Measurements from ENCODE around the gene WNT6. TPM values are rescaled to one million over a fixed set of nuclear protein-coding genes. Genes with fewer than 3 reads are reported as not detected.

Gene WNT6
- total RNA-seq, 1 donor: not detected

GRCh38 chr2:218870984-218871344, 11.4 kb downstream of the WNT6 start:
- DNase-seq (ENCODE audit: low read depth): no peak
- no peak overlapping the region for H3K4me3 ChIP-seq (ENCODE audit: low read depth, low read length)
- TF ChIP-seq, protein P1, sequence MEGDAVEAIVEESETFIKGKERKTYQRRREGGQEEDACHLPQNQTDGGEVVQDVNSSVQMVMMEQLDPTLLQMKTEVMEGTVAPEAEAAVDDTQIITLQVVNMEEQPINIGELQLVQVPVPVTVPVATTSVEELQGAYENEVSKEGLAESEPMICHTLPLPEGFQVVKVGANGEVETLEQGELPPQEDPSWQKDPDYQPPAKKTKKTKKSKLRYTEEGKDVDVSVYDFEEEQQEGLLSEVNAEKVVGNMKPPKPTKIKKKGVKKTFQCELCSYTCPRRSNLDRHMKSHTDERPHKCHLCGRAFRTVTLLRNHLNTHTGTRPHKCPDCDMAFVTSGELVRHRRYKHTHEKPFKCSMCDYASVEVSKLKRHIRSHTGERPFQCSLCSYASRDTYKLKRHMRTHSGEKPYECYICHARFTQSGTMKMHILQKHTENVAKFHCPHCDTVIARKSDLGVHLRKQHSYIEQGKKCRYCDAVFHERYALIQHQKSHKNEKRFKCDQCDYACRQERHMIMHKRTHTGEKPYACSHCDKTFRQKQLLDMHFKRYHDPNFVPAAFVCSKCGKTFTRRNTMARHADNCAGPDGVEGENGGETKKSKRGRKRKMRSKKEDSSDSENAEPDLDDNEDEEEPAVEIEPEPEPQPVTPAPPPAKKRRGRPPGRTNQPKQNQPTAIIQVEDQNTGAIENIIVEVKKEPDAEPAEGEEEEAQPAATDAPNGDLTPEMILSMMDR (IDR thresholded peaks at IDR 0.05; ENCODE audit: insufficient read depth, low read depth, low read length): no peak

- TF ChIP-seq, protein P1 (IDR thresholded peaks at IDR 0.05; ENCODE audit: insufficient read depth, low read depth, low read length): no peak
- H3K4me3 ChIP-seq (ENCODE audit: low read depth, low read length): no peak overlapping the region
- DNase-seq (ENCODE audit: low read depth): no peak
These were observed 12.0 kb downstream of the WNT6 start for GRCh38 chr2:218871345-218872302.

DNA sequence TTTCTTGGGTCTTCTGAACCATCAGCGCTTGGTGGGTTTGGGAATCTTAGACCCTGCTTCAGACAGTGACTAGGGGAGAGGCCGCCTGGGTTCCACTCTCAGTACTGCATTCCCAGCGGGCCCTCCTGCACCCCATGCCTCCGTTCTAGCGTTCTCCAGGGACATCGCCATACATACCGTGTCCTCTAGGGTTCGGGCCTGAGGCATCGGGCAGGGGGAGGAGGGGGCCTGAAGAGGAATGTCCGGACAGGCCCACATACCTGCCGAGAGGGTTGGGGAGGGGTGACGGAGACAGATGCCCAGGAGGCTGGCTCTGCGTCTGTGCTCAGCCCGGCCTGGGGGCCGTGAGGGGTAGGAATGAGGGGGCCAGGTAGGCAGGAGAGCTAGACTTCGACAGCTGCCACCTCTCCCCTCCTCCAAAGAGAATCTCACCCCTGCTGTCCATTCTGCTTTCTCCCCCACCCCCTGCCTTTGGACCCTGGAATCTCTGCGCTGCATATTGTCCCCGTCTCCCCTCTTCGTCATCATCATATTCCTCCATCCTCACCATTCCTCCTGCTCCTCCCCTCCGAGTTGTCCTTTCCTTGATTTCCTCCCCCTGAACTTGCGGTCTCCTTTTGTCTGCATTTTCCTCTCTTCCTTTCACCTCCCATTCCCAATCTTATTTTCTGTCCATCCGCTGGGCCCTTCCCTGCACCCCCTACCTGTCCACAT, 13.2 kb downstream of the WNT6 start:
- no peak overlapping the region for H3K4me3 ChIP-seq (ENCODE audit: low read depth, low read length)
- DNase-seq (ENCODE audit: low read depth): no peak
- TF ChIP-seq, protein P1 (IDR thresholded peaks at IDR 0.05; ENCODE audit: insufficient read depth, low read depth, low read length): no peak

DNA sequence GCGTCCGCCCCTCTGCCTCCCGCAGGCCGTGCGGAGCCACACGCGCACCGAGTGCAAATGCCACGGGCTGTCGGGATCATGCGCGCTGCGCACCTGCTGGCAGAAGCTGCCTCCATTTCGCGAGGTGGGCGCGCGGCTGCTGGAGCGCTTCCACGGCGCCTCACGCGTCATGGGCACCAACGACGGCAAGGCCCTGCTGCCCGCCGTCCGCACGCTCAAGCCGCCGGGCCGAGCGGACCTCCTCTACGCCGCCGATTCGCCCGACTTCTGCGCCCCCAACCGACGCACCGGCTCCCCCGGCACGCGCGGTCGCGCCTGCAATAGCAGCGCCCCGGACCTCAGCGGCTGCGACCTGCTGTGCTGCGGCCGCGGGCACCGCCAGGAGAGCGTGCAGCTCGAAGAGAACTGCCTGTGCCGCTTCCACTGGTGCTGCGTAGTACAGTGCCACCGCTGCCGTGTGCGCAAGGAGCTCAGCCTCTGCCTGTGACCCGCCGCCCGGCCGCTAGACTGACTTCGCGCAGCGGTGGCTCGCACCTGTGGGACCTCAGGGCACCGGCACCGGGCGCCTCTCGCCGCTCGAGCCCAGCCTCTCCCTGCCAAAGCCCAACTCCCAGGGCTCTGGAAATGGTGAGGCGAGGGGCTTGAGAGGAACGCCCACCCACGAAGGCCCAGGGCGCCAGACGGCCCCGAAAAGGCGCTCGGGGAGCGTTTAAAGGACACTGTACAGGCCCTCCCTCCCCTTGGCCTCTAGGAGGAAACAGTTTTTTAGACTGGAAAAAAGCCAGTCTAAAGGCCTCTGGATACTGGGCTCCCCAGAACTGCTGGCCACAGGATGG, 14.0 kb downstream of the WNT6 start:
- no peak overlapping the region for H3K4me3 ChIP-seq (ENCODE audit: low read depth, low read length)
- DNase-seq (ENCODE audit: low read depth): no peak
- TF ChIP-seq, protein P1 (IDR thresholded peaks at IDR 0.05; ENCODE audit: insufficient read depth, low read depth, low read length): no peak

DNA sequence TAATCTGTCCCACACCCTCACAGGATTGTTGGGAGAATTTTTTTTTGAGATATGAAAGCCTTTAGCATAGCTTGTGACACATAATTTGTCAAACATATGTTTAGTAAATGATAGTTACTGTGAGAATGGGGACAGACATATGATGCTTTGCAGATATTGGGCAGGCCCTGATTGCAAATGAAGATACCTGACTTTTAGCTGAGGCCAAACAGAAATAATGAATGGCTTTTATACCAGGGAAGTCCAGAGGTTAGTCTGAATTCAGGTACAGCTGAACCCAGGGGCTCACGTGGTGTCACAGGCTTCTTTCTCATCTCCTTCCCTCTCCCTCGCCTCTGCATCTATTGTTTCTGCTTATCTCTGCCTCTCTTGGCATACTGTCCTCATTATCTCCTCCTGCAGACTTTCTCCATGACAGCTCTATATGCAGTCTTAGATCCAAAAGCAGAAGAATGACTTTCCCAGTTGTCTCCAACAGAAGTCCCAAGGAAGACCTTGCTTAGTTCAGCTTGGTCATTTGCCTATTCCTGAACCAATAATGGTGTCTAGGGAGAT, 16.2 kb downstream of the WNT6 start:
- no peak overlapping the region for H3K4me3 ChIP-seq (ENCODE audit: low read depth, low read length)
- TF ChIP-seq, protein P1 (IDR thresholded peaks at IDR 0.05; ENCODE audit: insufficient read depth, low read depth, low read length): no peak
- no peak for DNase-seq (ENCODE audit: low read depth)

DNA sequence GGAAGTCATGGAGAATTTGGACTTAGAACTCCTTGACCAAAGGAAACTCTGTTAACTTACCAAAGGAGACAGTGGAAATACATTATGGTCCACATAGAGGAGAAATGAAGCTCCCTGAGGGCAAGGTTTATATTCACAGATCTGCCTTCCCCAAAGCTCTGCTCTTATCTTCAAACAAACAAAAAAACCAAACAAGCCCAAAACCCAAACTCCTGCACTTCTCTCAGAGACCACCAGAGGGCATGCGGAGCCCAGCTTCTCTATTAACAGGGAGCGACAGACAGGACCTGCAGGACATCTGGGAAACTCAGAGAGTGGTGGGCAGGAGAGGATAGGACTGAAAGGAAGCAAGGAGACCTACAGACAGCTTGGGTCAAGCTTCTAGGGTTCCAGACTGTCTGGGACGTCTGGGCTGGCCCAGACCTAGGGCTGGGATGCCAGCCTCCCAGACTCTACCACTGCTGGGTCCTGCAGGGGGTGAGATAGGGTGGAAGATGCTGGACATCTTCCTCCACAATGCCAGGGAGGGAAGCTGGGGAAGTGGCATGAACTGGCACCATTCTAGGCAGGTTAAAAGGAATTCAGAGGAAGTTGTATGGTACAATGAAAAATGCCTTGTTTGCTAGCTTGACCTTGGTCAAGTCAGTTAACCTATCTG, 17.1 kb downstream of the WNT6 start:
- TF ChIP-seq, protein P1 (IDR thresholded peaks at IDR 0.05; ENCODE audit: insufficient read depth, low read depth, low read length): peak; percentile 99
- no peak overlapping the region for H3K4me3 ChIP-seq (ENCODE audit: low read depth, low read length)
- peak; percentile 71 for DNase-seq (ENCODE audit: low read depth)

Data from fibroblast of villous mesenchyme (primary cell).